Measurements from ENCODE around the gene APPBP2.

Gene APPBP2

DNA sequence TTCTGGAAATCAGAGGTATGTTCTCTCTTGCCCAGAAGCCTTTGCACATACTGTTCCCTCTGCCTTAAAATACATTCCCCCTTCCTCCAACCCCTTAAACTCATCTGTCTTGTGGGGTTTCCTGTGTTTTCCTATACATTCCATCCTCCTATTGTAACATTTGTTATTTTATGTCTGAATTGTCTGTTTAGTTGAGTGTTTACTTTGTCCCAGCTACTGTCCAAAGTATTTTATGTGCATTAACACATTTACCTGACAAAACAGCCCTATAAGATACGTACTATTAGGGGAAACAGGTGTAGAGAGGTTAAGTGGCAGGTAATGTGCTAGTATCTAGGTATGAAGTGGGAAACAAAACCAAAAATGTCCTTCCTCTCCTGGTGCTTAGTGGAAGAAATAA, 61.7 kb downstream of the APPBP2 start:
- H3K36me3 ChIP-seq (ENCODE audit: insufficient read depth): peaks cover 3% of the 10 kb centered on the region; the same call in 1 of the 2 replicates
- no peak overlapping the region for H2AFZ ChIP-seq (ENCODE audit: low read depth)
- no peaks in the 10 kb centered on the region for H3K27me3 ChIP-seq (ENCODE audit: insufficient read depth, low read depth)
- no peak overlapping the region for H3K9ac ChIP-seq
- TF ChIP-seq, protein P1, sequence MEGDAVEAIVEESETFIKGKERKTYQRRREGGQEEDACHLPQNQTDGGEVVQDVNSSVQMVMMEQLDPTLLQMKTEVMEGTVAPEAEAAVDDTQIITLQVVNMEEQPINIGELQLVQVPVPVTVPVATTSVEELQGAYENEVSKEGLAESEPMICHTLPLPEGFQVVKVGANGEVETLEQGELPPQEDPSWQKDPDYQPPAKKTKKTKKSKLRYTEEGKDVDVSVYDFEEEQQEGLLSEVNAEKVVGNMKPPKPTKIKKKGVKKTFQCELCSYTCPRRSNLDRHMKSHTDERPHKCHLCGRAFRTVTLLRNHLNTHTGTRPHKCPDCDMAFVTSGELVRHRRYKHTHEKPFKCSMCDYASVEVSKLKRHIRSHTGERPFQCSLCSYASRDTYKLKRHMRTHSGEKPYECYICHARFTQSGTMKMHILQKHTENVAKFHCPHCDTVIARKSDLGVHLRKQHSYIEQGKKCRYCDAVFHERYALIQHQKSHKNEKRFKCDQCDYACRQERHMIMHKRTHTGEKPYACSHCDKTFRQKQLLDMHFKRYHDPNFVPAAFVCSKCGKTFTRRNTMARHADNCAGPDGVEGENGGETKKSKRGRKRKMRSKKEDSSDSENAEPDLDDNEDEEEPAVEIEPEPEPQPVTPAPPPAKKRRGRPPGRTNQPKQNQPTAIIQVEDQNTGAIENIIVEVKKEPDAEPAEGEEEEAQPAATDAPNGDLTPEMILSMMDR (conservative IDR thresholded peaks at IDR 0.05; ENCODE audit: low read depth, low read length): no peak
- H3K4me1 ChIP-seq (ENCODE audit: low read depth, poor library complexity, severe bottlenecking): peaks cover 34% of the 10 kb centered on the region
- no peak overlapping the region for H3K27ac ChIP-seq
- no peaks in the 10 kb centered on the region; the same call in 1 of the 2 replicates for H3K79me2 ChIP-seq (ENCODE audit: insufficient read depth, low read depth)
- H4K20me1 ChIP-seq (ENCODE audit: insufficient read depth): no peaks in the 10 kb centered on the region
- no peak overlapping the region for H3K4me2 ChIP-seq
- H3K4me3 ChIP-seq (IDR thresholded peaks at IDR 0.05; ENCODE audit: insufficient read depth, low read depth, low read length): no peak overlapping the region

DNA sequence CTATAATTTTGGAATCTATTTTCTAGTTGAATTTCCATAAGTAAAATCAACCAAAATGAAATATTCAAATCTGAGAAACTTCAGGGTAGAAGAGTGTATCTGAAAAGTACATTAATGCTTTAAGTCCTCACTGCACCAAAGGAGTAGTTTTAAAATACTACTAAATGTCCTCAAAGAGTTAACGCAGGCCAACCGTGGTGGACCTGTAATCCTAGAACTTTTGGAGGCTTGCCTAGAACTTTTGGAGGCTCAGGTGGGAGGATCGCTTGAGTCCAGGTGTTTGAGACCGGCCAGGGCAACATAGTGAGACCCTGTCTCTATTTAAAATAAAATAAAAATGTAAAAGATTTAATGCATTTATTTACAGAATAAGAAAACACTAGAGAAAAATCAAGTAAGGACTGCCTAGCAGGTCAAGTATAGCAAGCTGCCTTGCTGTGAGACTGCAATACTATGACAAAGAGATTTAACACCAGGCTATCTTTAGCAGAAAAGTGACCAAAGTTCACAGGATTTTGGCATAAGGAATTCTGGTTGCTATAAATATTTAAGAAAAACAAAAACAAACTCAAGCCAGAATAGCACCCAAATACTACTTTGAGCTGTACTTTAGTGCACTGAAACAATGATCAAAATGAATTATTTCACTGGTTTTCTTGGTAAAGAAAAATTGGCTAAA, 62.7 kb downstream of the APPBP2 start:
- H3K27ac ChIP-seq: no peak overlapping the region
- no peak overlapping the region for H3K9ac ChIP-seq
- no peak overlapping the region for H2AFZ ChIP-seq (ENCODE audit: low read depth)
- no peaks in the 10 kb centered on the region; the same call in 1 of the 2 replicates for H3K79me2 ChIP-seq (ENCODE audit: insufficient read depth, low read depth)
- TF ChIP-seq, protein P1 (conservative IDR thresholded peaks at IDR 0.05; ENCODE audit: low read depth, low read length): no peak
- peaks cover 3% of the 10 kb centered on the region; the same call in 1 of the 2 replicates for H3K36me3 ChIP-seq (ENCODE audit: insufficient read depth)
- H3K27me3 ChIP-seq (ENCODE audit: insufficient read depth, low read depth): no peaks in the 10 kb centered on the region
- H3K4me3 ChIP-seq (IDR thresholded peaks at IDR 0.05; ENCODE audit: insufficient read depth, low read depth, low read length): no peak overlapping the region
- H3K4me1 ChIP-seq (ENCODE audit: low read depth, poor library complexity, severe bottlenecking): peaks cover 23% of the 10 kb centered on the region
- H4K20me1 ChIP-seq (ENCODE audit: insufficient read depth): no peaks in the 10 kb centered on the region
- H3K4me2 ChIP-seq: no peak overlapping the region

DNA sequence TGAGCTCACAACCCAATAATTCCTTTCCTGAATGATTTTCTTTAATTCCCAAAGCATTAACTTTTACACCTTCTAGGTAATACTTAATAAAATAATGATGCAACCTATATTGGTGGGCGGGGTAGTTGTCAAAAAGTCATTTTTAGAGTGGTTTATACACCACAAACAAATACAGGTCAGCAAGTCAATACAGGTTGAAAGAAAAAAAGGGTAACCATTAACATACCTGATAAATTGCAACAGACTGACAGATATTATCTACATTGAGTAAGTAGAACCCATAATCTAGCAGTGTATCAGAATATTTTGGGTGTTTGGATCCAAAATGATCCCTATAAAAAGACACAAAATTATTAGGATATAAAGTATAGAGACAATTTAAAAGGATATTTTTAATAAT, 64.5 kb downstream of the APPBP2 start:
- no peak overlapping the region for H3K9ac ChIP-seq
- H2AFZ ChIP-seq (ENCODE audit: low read depth): no peak overlapping the region
- no peaks in the 10 kb centered on the region for H4K20me1 ChIP-seq (ENCODE audit: insufficient read depth)
- no peaks in the 10 kb centered on the region for H3K79me2 ChIP-seq (ENCODE audit: insufficient read depth, low read depth)
- no peaks in the 10 kb centered on the region for H3K27me3 ChIP-seq (ENCODE audit: insufficient read depth, low read depth)
- no peak overlapping the region for H3K4me3 ChIP-seq (IDR thresholded peaks at IDR 0.05; ENCODE audit: insufficient read depth, low read depth, low read length)
- H3K4me2 ChIP-seq: no peak overlapping the region
- TF ChIP-seq, protein P1 (conservative IDR thresholded peaks at IDR 0.05; ENCODE audit: low read depth, low read length): no peak
- no peak overlapping the region for H3K27ac ChIP-seq
- H3K36me3 ChIP-seq (ENCODE audit: insufficient read depth): peaks cover 3% of the 10 kb centered on the region; the same call in 1 of the 2 replicates
- H3K4me1 ChIP-seq (ENCODE audit: low read depth, poor library complexity, severe bottlenecking): peaks cover 13% of the 10 kb centered on the region

DNA sequence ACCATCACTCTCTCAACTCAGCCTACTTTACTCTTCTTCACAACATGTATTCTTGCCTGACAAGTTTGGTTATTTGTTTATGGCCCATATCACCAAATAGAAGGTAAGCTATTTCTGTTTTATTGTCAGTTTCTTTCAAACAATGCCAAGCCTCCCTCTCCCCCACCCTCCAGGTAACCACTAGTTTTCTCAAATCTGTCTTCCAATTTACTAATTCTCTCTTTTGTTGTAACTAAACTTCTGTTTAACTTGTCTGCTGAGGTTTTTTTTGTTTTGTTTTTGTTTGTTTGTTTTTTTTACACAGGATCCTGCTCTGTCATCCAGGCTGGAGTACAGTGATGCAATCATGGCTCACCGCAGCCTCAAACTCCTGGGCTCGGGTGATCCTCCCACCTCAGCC, 68.9 kb downstream of the APPBP2 start:
- TF ChIP-seq, protein P1 (conservative IDR thresholded peaks at IDR 0.05; ENCODE audit: low read depth, low read length): no peak
- Histone ChIP-seq H3K27ac (no peak overlapping the region), H2AFZ (ENCODE audit: low read depth) (no peak overlapping the region), H3K36me3 (ENCODE audit: insufficient read depth) (peaks cover 3% of the 10 kb centered on the region; the same call in 1 of the 2 replicates), H3K27me3 (ENCODE audit: insufficient read depth, low read depth) (no peaks in the 10 kb centered on the region), H3K79me2 (ENCODE audit: insufficient read depth, low read depth) (no peaks in the 10 kb centered on the region), H3K4me3 (IDR thresholded peaks at IDR 0.05; ENCODE audit: insufficient read depth, low read depth, low read length) (no peak overlapping the region), H3K4me1 (ENCODE audit: low read depth, poor library complexity, severe bottlenecking) (peaks cover 13% of the 10 kb centered on the region), H3K4me2 (no peak overlapping the region), H3K9ac (no peak overlapping the region), H4K20me1 (ENCODE audit: insufficient read depth) (no peaks in the 10 kb centered on the region)

Measured in KMS-11 (cell line).